HG02588 (cell line): ENCODE results near the gene NCKAP5.

Source experiments
- ATAC-seq: cut with Tn5 transposase; IDR thresholded peaks from one replicate; pipeline ENCODE4 v1.9.1; 2021; ENCODE audit warnings: mild to moderate bottlenecking, moderate library complexity; ENCODE audit not compliant: unreplicated experiment

The NCKAP5 gene

GRCh38 chr2:133409581-133410285 is 158.5 kb downstream of the NCKAP5 start:
- no peak for ATAC-seq

- ATAC-seq, result no peak
These were observed 159.6 kb downstream of the NCKAP5 start for GRCh38 chr2:133408671-133409070.

GRCh38 chr2:133407341-133407740 is 160.9 kb downstream of the NCKAP5 start:
- ATAC-seq, result no peak

- no peak for ATAC-seq
These were observed 163.0 kb downstream of the NCKAP5 start for GRCh38 chr2:133405252-133405651.

- no peak for ATAC-seq
These were observed 167.9 kb downstream of the NCKAP5 start for GRCh38 chr2:133400411-133400810.

- ATAC-seq, result no peak
These were observed 174.4 kb downstream of the NCKAP5 start for GRCh38 chr2:133393895-133394294.

- no peak for ATAC-seq
These were observed 178.1 kb downstream of the NCKAP5 start for GRCh38 chr2:133390156-133390555.

- ATAC-seq, result no peak
These were observed 178.7 kb downstream of the NCKAP5 start for GRCh38 chr2:133389569-133389968.

- no peak for ATAC-seq
These were observed 185.7 kb downstream of the NCKAP5 start for GRCh38 chr2:133382566-133382965.

- ATAC-seq, result no peak
These were observed 187.3 kb downstream of the NCKAP5 start for GRCh38 chr2:133380991-133381390.

- no peak for ATAC-seq
These were observed 189.2 kb downstream of the NCKAP5 start for GRCh38 chr2:133378928-133379549.

GRCh38 chr2:133378386-133378785 is 189.9 kb downstream of the NCKAP5 start:
- no peak for ATAC-seq

- no peak for ATAC-seq
These were observed 190.7 kb downstream of the NCKAP5 start for GRCh38 chr2:133377599-133377998.

- no peak for ATAC-seq
These were observed 191.2 kb downstream of the NCKAP5 start for GRCh38 chr2:133377021-133377481.

- no peak for ATAC-seq
These were observed 193.5 kb downstream of the NCKAP5 start for GRCh38 chr2:133374781-133375180.

GRCh38 chr2:133371286-133371685 is 197.0 kb downstream of the NCKAP5 start:
- ATAC-seq, result no peak

GRCh38 chr2:133369901-133370658 is 198.2 kb downstream of the NCKAP5 start:
- ATAC-seq, result no peak

GRCh38 chr2:133365117-133365516 is 203.1 kb downstream of the NCKAP5 start:
- no peak for ATAC-seq

- ATAC-seq, result no peak
These were observed 203.6 kb downstream of the NCKAP5 start for GRCh38 chr2:133364636-133365035.

GRCh38 chr2:133363884-133364283 is 204.4 kb downstream of the NCKAP5 start:
- no peak for ATAC-seq

- no peak for ATAC-seq
These were observed 206.2 kb downstream of the NCKAP5 start for GRCh38 chr2:133362061-133362476.

GRCh38 chr2:133360882-133361281 is 207.4 kb downstream of the NCKAP5 start:
- ATAC-seq, result peak; percentile 65
